Tracheal epithelial cell (primary cell): Measurements from ENCODE around the gene SLX4IP. TPM values are rescaled to one million over a fixed set of nuclear protein-coding genes. Genes with fewer than 3 reads are reported as not detected.

ENCODE experiments used
- total RNA-seq: library from RNA; depleted of rRNA; stranded (reverse); fragments of >200 nt; gene quantifications from 2 replicates; pipeline ENCODE4 v1.2.1, GENCODE V29; 2014

The SLX4IP gene
- 3.4 and 4.5 TPM in 2 replicates for total RNA-seq

GRCh38 chr20:10434832-10435812, at the start of gene SLX4IP:
Gene SLX4IP, plus strand, starts transcription at chr20:10435305. Its CDS starts 22,900 bp downstream, at chr20:10458205.

DNA sequence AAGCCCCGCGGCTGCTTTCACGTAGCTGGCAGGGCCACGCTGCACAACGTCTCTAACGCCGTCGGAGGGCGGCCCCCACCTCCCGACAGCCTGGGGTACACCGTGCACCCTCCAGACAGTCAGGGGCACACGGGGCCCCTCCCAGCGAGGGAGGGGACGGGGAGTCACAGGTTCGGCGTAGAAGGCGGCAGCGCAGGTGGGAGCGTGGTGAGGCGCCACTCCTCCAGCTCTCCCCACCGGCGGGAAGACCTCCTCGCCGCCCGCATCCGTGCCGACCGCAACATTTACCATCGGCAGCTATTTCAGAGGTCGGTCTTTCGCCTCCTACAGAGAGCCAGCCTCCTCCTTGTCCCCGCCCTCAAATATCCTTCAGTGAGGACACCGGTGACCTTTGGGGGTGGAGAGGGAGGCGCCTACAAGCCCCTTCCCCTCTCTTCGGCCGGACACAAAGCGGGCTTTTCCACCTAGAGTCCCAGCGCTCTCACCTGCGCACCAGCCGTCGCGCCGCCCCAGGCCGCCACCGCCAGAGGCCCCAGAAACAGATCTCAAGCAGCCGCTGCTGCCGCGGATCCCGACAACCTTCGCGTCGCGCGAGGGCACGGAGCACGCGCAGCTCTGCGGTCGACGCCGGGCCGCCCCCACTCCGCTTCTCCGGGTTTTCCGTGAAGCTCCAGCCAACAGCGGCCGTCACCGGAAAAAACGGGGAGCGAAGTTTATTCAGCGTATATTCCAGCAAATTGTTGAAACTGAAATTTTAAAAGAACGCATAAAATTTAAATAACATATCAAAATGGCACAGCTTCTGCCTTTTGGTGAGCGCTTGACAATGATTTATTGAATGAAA, 1.3 kb upstream of the SLX4IP start, which contains the start of gene MKKS:
MKKS (minus strand) TSS at position 600 of the 844 bp plus-strand sequence. CDS start 20,708 bp downstream, outside the sequence.

DNA sequence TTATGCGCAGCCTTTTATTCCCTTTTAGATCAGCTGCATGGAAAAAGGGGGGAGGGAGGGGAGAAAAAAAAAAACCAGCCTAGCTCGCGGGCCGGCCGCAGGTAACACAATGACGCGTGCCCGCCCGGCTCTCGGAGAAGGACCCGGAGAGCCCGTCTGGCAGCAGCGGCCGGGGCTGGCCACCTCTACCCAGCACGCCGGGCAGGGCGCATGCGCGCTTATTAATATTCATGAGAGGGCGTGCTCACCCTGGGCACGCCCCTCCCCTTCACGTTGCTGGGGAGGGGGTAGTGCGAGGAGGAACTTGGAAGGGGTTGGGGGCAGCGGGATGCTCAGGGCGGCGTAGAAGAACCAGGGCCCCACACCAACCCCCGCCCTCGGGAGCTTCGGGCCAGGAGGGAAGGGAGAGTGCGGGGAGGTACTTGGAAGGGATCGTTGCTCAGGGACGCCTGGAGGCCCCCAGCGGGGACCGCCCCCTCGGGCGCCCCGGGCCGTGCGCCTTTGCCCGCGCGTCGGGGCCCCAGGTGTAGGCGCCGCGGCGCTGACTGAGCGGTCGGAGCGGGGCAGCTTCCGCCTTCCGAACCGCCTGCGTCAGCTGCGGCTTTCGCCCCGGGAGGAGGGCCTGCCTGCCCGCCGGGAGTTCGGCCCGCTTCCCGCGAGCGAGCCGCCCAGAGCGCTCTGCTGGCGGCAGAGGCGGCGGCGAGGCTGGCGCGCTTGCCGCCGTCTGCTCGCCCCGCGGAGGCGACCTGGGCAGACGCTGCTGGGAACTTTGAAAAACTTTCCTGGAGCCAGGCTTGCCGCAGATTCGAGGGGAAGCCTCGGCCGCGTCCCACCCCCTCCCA, 239.0 kb downstream of the SLX4IP start, which contains the start of gene JAG1:
JAG1 (minus strand) TSS at position 158 of the 842 bp plus-strand sequence. CDS start 469 bp downstream, outside the sequence.

Other genes starting within 250 kb of the SLX4IP start
- not detected in 2 replicates for gene SNAP25, start 216.5 kb upstream of the SLX4IP start, total RNA-seq
- gene MKKS, start 1.1 kb upstream of the SLX4IP start, total RNA-seq = 4.3 and 12.8 TPM in 2 replicates
- gene JAG1, start 238.7 kb downstream of the SLX4IP start, total RNA-seq = 205 and 243 TPM in 2 replicates